Measurements from ENCODE around the gene TARS2.

The TARS2 gene

GRCh38 chr1:150555198-150555970 lies 68.2 kb downstream of the TARS2 start:
- no peak for DNase-seq (ENCODE audit: low read depth)

- no peak for DNase-seq (ENCODE audit: low read depth)
These were observed 69.0 kb downstream of the TARS2 start for GRCh38 chr1:150555971-150556865.

DNA sequence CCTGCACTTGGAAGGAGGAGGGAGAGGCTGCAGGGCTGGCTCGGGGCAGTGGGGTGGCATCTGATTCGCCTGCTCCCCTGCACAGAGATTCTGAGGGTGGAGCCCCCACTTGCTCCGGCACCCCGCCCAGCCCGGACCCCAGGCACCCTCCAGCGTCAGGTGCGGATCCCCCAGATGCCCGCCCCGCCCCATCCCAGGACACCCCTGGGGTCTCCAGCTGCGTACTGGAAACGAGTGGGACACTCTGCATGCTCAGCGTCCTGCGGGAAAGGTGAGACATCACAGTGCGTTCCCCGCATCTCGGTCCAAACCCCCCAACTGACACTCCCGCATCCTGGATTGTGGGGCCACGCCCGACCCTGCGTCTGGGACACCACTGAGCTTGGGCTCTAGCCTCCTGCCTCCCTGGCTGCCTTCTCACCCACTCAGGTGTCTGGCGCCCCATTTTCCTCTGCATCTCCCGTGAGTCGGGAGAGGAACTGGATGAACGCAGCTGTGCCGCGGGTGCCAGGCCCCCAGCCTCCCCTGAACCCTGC lies 69.9 kb downstream of the TARS2 start:
- no peak for DNase-seq (ENCODE audit: low read depth)

Data from EH (cell line).